Activated T-helper 2 cell treated with anti-CD3 and anti-CD28 coated beads, Interferon-gamma antibody, Interleukin-2, Interleukin-4, amounts not matched to agents 10 μg/mL and 5 μg/mL and 100 μg/mL, durations not matched to agents 14 hours and 24 hours and 36 hours (primary cell): ENCODE measurements around the gene R3HCC1L. TPM values are rescaled to one million over a fixed set of nuclear protein-coding genes. Genes with fewer than 3 reads are reported as not detected.
"Not testable (repeated sequence)": the region's sequence is repeated elsewhere in the genome, so short reads cannot be mapped to it uniquely, and the experiment has no call there.

Experiments
- DNase-seq: peaks from one replicate; pipeline ENCODE4 v3.0.0; 2021; ENCODE audit warnings: low spot score
- H3K27ac Mint-ChIP-seq: one replicate; pipeline ENCODE4 v1.8.0; 2021; ENCODE audit warnings: mixed read lengths
- H3K27me3 Mint-ChIP-seq: one replicate; pipeline ENCODE4 v1.8.0; 2021; ENCODE audit warnings: low read depth, mixed read lengths
- H3K36me3 Mint-ChIP-seq: one replicate; pipeline ENCODE4 v1.8.0; 2021; ENCODE audit warnings: low read depth, mixed read lengths
- H3K4me1 Mint-ChIP-seq: one replicate; pipeline ENCODE4 v1.8.0; 2021; ENCODE audit warnings: low read depth, mixed read lengths
- H3K4me3 Mint-ChIP-seq: one replicate; pipeline ENCODE4 v1.8.0; 2021; ENCODE audit warnings: low read depth, mild to moderate bottlenecking, moderate library complexity, mixed read lengths
- H3K9me3 Mint-ChIP-seq: one replicate; pipeline ENCODE4 v1.8.0; 2021; ENCODE audit warnings: mixed read lengths
- intact Hi-C: fragments of 100-400 bp; cut with micrococcal nuclease; formaldehyde crosslinking; loops from one replicate; pipeline ENCODE4 v1.15.1; 2023
- total RNA-seq: library from RNA; stranded (reverse); gene quantifications from 2 replicates; pipeline ENCODE4 v1.2.3, GENCODE V29; 2022

The R3HCC1L gene
- total RNA-seq, 1 donor from 2014 or later, result 18.4 TPM

DNA sequence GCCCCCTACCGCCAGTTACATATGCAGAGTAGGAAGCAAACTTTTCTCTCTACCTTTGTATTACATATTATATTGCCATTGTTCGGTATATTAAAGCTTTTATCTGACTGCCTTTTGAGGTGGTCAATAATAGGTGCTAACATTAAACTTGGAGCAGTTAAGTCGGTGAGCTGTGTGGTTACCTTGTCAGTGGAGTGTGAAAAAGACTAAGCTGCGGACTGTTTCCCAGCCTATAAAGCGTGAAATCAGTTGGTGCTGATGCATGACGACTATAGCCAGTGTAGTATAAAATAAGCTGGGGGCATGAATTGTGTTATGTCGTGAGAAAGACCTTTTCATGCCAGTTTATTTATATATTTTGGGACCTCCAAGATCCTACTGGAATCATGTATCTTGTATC lies 33.7 kb downstream of the R3HCC1L start:
- intact Hi-C loops, result no loop called here
- peaks cover 42% of the 10 kb centered on the region for H3K36me3 Mint-ChIP-seq
- H3K4me3 Mint-ChIP-seq, result no peak overlapping the region
- no peaks in the 10 kb centered on the region for H3K9me3 Mint-ChIP-seq
- H3K27ac Mint-ChIP-seq, result no peak overlapping the region
- DNase-seq, result no peak
- H3K27me3 Mint-ChIP-seq, result no peaks in the 10 kb centered on the region
- H3K4me1 Mint-ChIP-seq, result peaks cover 15% of the 10 kb centered on the region

DNA sequence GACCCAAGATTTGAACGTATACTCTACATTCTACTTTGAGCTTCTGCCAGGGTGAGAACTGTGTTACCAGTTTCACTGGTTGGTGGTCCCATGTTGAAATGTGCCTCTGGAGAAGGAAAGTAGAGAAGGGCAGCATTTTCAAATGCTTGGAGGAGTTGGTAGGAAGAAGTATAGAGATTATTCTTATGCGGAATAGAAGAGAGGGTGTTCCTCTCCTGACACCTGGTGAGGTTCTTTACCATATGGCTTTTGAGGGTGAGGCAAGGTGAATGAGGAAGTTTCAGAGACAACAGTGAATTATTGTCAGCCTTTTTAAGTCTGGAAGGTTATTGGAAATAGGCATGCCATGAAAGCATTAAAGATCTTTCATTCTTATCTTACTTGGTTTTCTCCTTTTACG lies 34.3 kb downstream of the R3HCC1L start:
- peaks cover 15% of the 10 kb centered on the region for H3K4me1 Mint-ChIP-seq
- H3K27me3 Mint-ChIP-seq, result no peaks in the 10 kb centered on the region
- peaks cover 42% of the 10 kb centered on the region for H3K36me3 Mint-ChIP-seq
- no peak overlapping the region for H3K27ac Mint-ChIP-seq
- intact Hi-C loops, result no loop called here
- no peak overlapping the region for H3K4me3 Mint-ChIP-seq
- no peak for DNase-seq
- H3K9me3 Mint-ChIP-seq, result no peaks in the 10 kb centered on the region

DNA sequence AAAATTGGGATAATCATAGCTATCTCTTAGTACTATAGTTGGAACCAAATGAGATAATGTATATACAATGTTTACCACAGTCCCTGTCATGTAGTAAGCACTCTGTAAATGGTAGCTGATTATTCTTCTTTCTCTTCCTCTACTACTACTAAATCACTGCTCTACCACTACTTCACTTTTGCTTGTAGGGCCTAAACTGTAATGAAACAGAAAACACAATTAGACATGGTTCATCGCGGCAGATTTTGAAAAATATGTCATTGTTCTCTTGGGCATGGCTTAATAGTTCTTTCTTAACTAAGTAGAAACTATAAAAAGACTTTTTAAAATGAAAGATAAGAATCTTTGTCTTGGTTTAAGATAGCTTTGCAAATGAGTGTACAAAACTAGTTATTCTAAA lies 34.9 kb downstream of the R3HCC1L start:
- intact Hi-C loops, result no loop called here
- Mint-ChIP-seq H3K27ac (no peak overlapping the region), H3K27me3 (no peaks in the 10 kb centered on the region), H3K9me3 (no peaks in the 10 kb centered on the region), H3K36me3 (peaks cover 41% of the 10 kb centered on the region), H3K4me3 (no peak overlapping the region), H3K4me1 (peaks cover 15% of the 10 kb centered on the region)
- DNase-seq, result no peak

DNA sequence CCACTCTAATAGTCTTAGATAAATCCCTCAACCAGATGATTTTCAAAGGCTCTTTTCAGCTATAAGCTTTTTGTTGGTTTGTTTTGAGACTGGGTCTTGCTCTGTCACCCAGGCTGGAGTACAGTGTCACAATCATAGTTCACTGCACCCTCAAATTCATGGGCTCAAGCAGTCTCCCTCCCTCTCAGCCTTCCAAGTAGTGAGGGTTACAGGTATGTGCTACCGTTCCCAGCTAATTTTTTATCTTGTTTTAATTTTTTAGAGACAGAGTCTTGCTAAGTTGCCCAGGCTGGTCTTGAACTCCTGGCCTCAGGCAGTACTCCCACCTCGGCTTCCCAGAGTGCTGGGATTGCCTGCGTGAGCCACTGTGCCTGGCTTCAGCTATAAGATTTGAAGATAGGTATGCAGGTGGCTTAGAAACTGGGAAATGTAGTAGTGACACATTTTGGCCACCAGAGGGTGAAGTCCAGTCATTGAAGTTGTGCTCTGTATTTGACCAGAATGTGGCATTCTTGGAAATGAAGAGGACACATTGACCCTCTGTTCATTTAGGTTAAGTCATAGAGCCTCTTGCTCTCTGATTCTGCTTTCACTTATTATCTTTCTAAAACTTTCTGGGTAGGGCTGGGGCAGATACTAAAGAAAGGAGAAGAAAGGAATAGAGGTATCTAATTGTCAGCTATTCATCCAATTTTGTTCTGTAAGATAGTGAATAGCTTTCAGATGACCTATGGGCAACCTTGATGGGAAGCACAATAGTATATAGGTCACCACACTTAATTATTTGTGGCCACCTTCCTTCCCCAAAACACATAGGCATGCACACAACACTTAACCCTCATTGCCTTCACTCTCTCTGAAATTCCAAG lies 36.0 kb downstream of the R3HCC1L start:
- intact Hi-C loops, result loop anchor here (1.0 kb wide), 1 partner anchor 139 kb away; no protein-coding TSS in a partner anchor
- H3K4me3 Mint-ChIP-seq, result no peak overlapping the region
- H3K4me1 Mint-ChIP-seq, result peaks cover 15% of the 10 kb centered on the region
- H3K27ac Mint-ChIP-seq, result no peak overlapping the region
- peaks cover 44% of the 10 kb centered on the region for H3K36me3 Mint-ChIP-seq
- no peaks in the 10 kb centered on the region for H3K9me3 Mint-ChIP-seq
- no peak for DNase-seq
- no peaks in the 10 kb centered on the region for H3K27me3 Mint-ChIP-seq

DNA sequence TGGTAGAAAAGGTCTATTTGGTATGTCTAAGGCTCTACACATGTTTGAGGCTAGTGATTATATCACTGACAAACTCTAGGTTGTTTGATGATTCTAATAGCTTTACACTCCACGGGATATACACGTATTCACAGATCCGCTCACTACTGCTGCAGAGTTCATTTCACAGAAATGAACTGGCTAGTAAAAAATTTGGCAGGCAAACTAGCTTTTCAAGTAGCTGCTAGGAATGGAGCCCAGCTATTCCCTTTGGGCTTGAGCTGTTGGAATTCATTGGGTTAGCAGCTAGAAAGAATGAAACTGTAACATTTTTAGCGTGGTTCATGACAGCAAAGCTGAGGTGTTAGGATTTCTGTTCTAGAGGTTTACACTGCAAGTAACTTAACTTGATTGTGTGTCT lies 37.6 kb downstream of the R3HCC1L start:
- H3K27me3 Mint-ChIP-seq, result no peaks in the 10 kb centered on the region
- intact Hi-C loops, result no loop called here
- no peak overlapping the region for H3K27ac Mint-ChIP-seq
- H3K4me1 Mint-ChIP-seq, result peaks cover 17% of the 10 kb centered on the region
- peaks cover under 1% of the 10 kb centered on the region for H3K9me3 Mint-ChIP-seq
- H3K36me3 Mint-ChIP-seq, result peaks cover 54% of the 10 kb centered on the region
- no peak for DNase-seq
- no peak overlapping the region for H3K4me3 Mint-ChIP-seq

DNA sequence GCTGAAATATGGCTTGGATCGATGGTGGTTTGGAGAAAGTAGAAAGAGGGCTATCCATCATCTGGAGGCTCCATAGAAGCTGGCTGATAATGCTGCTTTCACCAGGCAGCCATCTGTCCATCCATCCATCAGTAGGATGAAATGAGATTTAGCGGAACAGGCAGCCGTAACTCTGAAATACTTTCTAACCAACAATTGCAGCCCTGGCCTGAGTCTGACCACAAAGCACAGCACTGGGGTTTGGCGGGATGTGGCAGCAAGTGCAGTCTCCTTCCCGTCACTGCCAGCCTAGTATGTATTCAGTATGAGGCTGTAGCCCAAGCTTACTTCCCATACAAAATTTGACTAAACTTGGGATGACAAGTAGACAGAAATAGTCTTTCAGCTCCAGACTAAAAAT lies 38.0 kb downstream of the R3HCC1L start:
- no peak overlapping the region for H3K4me3 Mint-ChIP-seq
- peaks cover 58% of the 10 kb centered on the region for H3K36me3 Mint-ChIP-seq
- DNase-seq, result no peak
- peaks cover 19% of the 10 kb centered on the region for H3K4me1 Mint-ChIP-seq
- no peaks in the 10 kb centered on the region for H3K27me3 Mint-ChIP-seq
- intact Hi-C loops, result no loop called here
- peaks cover 5% of the 10 kb centered on the region for H3K9me3 Mint-ChIP-seq
- no peak overlapping the region for H3K27ac Mint-ChIP-seq

DNA sequence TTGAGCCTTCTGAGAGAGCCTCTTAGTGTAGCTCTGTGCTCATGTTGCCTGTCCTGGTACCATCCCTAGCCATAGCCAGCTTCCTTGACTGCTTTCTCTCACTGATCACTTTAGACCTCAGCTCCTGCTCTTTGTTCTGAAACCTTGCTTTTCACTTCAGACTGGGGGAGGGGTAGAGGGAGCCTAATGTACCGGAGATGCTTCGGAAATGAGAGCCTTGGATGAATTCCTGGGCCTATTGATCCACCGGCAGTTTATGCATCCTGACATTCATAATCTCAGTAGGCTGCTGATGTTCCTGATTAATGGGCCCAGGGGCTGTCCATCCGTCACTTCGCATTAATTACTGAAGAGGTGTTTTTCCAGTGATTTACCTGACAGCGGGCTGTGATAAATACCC lies 38.8 kb downstream of the R3HCC1L start:
- no peak overlapping the region for H3K27ac Mint-ChIP-seq
- intact Hi-C loops, result no loop called here
- no peaks in the 10 kb centered on the region for H3K27me3 Mint-ChIP-seq
- H3K4me3 Mint-ChIP-seq, result no peak overlapping the region
- peaks cover 9% of the 10 kb centered on the region for H3K9me3 Mint-ChIP-seq
- peaks cover 65% of the 10 kb centered on the region for H3K36me3 Mint-ChIP-seq
- DNase-seq, result no peak
- H3K4me1 Mint-ChIP-seq, result peaks cover 20% of the 10 kb centered on the region

DNA sequence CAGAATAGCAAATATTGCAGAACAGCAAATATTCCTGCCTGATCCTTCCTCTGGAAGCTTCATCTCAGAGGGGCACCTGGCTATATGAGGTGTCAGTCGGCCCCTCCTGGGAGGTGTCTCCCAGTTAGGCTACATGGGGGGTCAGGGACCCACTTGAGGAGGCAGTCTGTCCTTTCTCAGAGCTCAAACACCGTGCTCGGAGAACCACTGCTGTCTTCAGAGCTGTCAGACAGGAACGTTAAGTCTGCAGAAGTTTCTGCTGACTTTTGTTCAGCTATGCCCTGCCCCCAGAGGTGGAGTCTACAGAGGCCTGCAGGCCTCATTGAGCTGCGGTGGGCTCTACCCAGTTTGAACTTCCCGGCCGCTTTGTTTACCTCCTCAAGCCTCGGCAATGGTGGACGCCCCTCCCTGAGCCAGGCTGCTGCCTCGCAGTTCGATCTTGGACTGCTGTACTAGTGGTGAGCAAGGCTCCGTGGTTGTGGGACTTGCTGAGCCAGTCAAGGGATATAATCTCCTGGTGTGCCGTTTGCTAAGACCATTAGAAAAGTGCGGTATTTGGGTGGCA lies 48.0 kb downstream of the R3HCC1L start:
- H3K27ac Mint-ChIP-seq, H3K9me3 Mint-ChIP-seq, H3K27me3 Mint-ChIP-seq, intact Hi-C loops, H3K4me3 Mint-ChIP-seq, DNase-seq: not testable (repeated sequence)
- peaks cover 90% of the 10 kb centered on the region for H3K36me3 Mint-ChIP-seq
- peaks cover 24% of the 10 kb centered on the region for H3K4me1 Mint-ChIP-seq

DNA sequence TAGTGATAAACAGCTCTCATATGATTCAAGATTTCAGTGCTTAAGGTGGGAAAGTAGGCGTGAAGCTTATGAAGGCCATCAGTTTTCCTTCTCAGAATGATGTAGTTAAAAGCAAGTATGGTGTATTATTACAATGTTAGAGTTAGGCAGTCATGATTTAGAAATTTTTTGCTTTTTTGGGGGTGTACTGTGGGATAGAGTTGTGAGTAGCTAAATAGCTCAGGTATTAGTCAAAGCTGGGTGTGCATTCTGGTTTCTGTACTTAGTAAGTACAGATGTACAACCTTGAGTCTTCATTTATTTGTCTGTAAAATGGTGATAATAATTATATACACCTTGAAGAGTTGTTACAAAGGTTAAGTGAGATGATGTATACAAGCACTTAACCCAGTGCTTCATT lies 52.2 kb downstream of the R3HCC1L start:
- Mint-ChIP-seq H3K27ac (no peak overlapping the region), H3K36me3 (peaks cover 83% of the 10 kb centered on the region), H3K9me3 (no peaks in the 10 kb centered on the region), H3K4me1 (peaks cover 17% of the 10 kb centered on the region), H3K4me3 (no peak overlapping the region), H3K27me3 (no peaks in the 10 kb centered on the region)
- DNase-seq, result no peak
- intact Hi-C loops, result no loop called here

DNA sequence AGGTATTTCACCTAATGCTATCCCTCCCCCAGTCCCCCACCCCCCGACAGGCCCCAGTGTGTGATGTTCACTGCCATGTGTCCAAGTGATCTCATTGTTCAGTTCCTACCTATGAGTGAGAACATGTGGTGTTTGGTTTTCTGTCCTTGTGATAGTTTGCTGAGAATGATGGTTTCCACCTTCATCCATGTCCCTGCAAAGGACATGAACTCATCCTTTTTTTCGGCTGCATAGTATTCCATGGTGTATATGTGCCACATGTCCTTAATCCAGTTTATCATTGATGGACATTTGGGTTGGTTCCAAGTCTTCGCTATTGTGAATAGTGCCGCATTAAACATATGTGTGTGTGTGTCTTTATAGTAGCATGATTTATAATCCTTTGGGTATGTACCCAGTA lies 56.3 kb downstream of the R3HCC1L start:
- H3K27me3 Mint-ChIP-seq, DNase-seq, H3K4me3 Mint-ChIP-seq, intact Hi-C loops, H3K4me1 Mint-ChIP-seq, H3K27ac Mint-ChIP-seq: not testable (repeated sequence)
- Mint-ChIP-seq H3K36me3 (peaks cover 74% of the 10 kb centered on the region), H3K9me3 (peaks cover 11% of the 10 kb centered on the region)

DNA sequence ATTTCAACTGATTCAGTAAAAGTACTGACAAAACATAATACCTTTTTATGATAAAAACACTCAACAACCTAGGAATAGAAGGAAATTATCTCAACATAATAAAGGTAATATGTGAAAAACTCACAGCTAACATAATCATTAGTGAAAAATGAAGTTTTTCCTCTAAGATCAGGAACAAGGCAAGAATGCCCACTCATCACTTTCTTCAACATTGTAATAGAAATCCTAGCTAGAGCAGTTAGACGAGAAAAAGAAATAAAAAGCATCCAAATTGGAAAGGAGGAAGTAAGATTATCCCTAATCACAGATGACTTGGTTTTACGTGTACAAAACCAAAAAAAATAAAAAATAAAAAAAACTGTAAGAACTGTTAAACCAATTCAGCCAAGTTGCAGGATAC lies 58.6 kb downstream of the R3HCC1L start:
- no peak for DNase-seq
- intact Hi-C loops, result no loop called here
- Mint-ChIP-seq H3K4me1 (peaks cover 8% of the 10 kb centered on the region), H3K27ac (no peak overlapping the region), H3K4me3 (no peak overlapping the region), H3K9me3 (peaks cover 11% of the 10 kb centered on the region), H3K36me3 (peaks cover 64% of the 10 kb centered on the region), H3K27me3 (no peaks in the 10 kb centered on the region)

DNA sequence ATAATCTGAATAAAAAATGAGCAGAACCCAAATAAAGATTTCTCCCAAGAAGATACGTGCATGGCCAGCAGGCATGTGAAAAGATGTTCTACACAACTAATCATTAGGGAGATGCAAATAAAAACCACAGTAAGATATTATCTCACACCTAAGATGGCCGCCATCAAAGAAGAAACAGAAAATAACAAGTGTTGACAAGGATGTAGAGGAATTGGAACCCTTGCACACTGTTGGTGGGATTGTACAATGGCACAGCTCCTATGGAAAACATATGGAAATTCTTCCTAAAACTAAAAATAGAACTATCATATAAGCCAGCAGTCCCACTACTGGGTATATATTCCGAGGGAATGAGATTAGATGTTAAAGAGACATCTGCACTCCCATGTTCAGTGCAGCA lies 60.2 kb downstream of the R3HCC1L start:
- no peak for DNase-seq
- no peaks in the 10 kb centered on the region for H3K27me3 Mint-ChIP-seq
- H3K4me3 Mint-ChIP-seq, result no peak overlapping the region
- H3K36me3 Mint-ChIP-seq, result peaks cover 54% of the 10 kb centered on the region
- intact Hi-C loops, result no loop called here
- no peak overlapping the region for H3K27ac Mint-ChIP-seq
- peaks cover 11% of the 10 kb centered on the region for H3K9me3 Mint-ChIP-seq
- peaks cover 8% of the 10 kb centered on the region for H3K4me1 Mint-ChIP-seq

DNA sequence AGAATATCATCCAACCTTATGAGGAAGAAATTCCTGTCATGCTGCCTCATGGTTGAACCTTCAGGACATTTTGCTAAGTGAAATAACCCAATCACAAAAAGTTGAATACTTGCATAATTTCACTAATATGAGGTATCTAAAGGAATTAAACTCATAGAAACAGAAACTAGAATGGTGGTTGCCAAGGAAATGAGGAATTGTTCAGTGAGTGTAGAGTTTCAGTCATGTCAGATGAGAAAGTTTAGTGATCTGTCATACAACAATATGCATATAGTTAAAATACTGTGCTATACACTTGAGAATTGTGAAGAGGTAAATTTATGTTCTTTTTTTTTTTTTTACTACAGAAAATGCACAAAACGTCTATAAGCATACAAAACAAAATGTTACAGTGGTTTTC lies 60.7 kb downstream of the R3HCC1L start:
- DNase-seq, result no peak
- Mint-ChIP-seq H3K27me3 (no peaks in the 10 kb centered on the region), H3K27ac (peak overlapping the region; percentile 31), H3K4me1 (peaks cover 8% of the 10 kb centered on the region), H3K9me3 (peaks cover 11% of the 10 kb centered on the region), H3K36me3 (peaks cover 49% of the 10 kb centered on the region), H3K4me3 (no peak overlapping the region)
- intact Hi-C loops, result no loop called here
